GM21360 (cell line): ENCODE measurements around the gene SPIRE1.
"Not testable (repeated sequence)": the region's sequence is repeated elsewhere in the genome, so short reads cannot be mapped to it uniquely, and the experiment has no call there.

ENCODE experiments used
- ATAC-seq: cut with Tn5 transposase; IDR thresholded peaks from one replicate; pipeline ENCODE4 v1.9.1; 2021; ENCODE audit warnings: mild to moderate bottlenecking, moderate library complexity; ENCODE audit not compliant: unreplicated experiment

SPIRE1 gene

GRCh38 chr18:12556946-12557806 is 100.7 kb downstream of the SPIRE1 start:
- no peak for ATAC-seq

GRCh38 chr18:12554796-12555388 is 103.0 kb downstream of the SPIRE1 start:
- ATAC-seq, result no peak

- no peak for ATAC-seq
These were observed 105.0 kb downstream of the SPIRE1 start for GRCh38 chr18:12552879-12553242.

GRCh38 chr18:12551943-12552878 is 105.7 kb downstream of the SPIRE1 start:
- ATAC-seq, result not testable (repeated sequence)

GRCh38 chr18:12551466-12551865 is 106.4 kb downstream of the SPIRE1 start:
- ATAC-seq, result not testable (repeated sequence)

- no peak for ATAC-seq
These were observed 114.2 kb downstream of the SPIRE1 start for GRCh38 chr18:12543697-12544096.

- ATAC-seq, result no peak
These were observed 117.2 kb downstream of the SPIRE1 start for GRCh38 chr18:12540751-12541150.

- ATAC-seq, result not testable (repeated sequence)
These were observed 118.7 kb downstream of the SPIRE1 start for GRCh38 chr18:12539158-12539557.

GRCh38 chr18:12534820-12535219 is 123.1 kb downstream of the SPIRE1 start:
- no peak for ATAC-seq

GRCh38 chr18:12532661-12533060 is 125.2 kb downstream of the SPIRE1 start:
- no peak for ATAC-seq

GRCh38 chr18:12531749-12532148 is 126.2 kb downstream of the SPIRE1 start:
- no peak for ATAC-seq

- no peak for ATAC-seq
These were observed 137.4 kb downstream of the SPIRE1 start for GRCh38 chr18:12520442-12520992.

- ATAC-seq, result no peak
These were observed 138.9 kb downstream of the SPIRE1 start for GRCh38 chr18:12518832-12519531.

- no peak for ATAC-seq
These were observed 139.6 kb downstream of the SPIRE1 start for GRCh38 chr18:12518326-12518725.

GRCh38 chr18:12517142-12517825 is 140.6 kb downstream of the SPIRE1 start:
- no peak for ATAC-seq

- ATAC-seq, result no peak
These were observed 141.8 kb downstream of the SPIRE1 start for GRCh38 chr18:12516049-12516630.

GRCh38 chr18:12515550-12515949 is 142.4 kb downstream of the SPIRE1 start:
- no peak for ATAC-seq

- no peak for ATAC-seq
These were observed 150.9 kb downstream of the SPIRE1 start for GRCh38 chr18:12507007-12507406.

GRCh38 chr18:12500986-12501385 is 156.9 kb downstream of the SPIRE1 start:
- no peak for ATAC-seq
